Skeletal muscle tissue (tissue), 4 donors: ENCODE measurements around the gene SNRPA1. TPM values are rescaled to one million over a fixed set of nuclear protein-coding genes. Genes with fewer than 3 reads are reported as not detected.

ENCODE experiments used
- H3K27ac ChIP-seq: one replicate; pipeline ENCODE4 v1.7.0; 2013; ENCODE audit warnings: mild to moderate bottlenecking, low read depth, low read length, inconsistent platforms
- H3K27me3 ChIP-seq, 3 donors: one replicate each; pipeline ENCODE4 v1.7.0; 2013; ENCODE audit warnings: low read length in 3 of 3; ENCODE audit not compliant: control insufficient read depth in 3 of 3, insufficient read depth in 3 of 3
- H3K36me3 ChIP-seq, 3 donors: one replicate each; pipeline ENCODE4 v1.7.0; 2013; ENCODE audit warnings: low read length in 3 of 3; ENCODE audit not compliant: control insufficient read depth in 3 of 3, insufficient read depth in 3 of 3
- H3K4me1 ChIP-seq, 3 donors: one replicate each; pipeline ENCODE4 v1.7.0; 2013; ENCODE audit warnings: low read length in 3 of 3, mild to moderate bottlenecking in 3 of 3; ENCODE audit not compliant: control insufficient read depth in 3 of 3, insufficient read depth in 3 of 3
- H3K4me3 ChIP-seq, 3 donors: one replicate each; pipeline ENCODE4 v1.7.0; 2013; ENCODE audit warnings: low read length in 3 of 3
- H3K9ac ChIP-seq, 3 donors: one replicate each; pipeline ENCODE4 v1.7.0; 2013; ENCODE audit warnings: low read length in 3 of 3, mild to moderate bottlenecking in 3 of 3, moderate library complexity in 2 of 3, low read depth in 1 of 3
- H3K9me3 ChIP-seq, 3 donors: one replicate each; pipeline ENCODE4 v1.7.0; 2013; ENCODE audit warnings: low read length in 3 of 3; ENCODE audit not compliant: control insufficient read depth in 3 of 3
- total RNA-seq: library from RNA; depleted of rRNA; stranded (reverse); fragments of >200 nt; gene quantifications from one replicate; pipeline ENCODE4 v1.2.3, GENCODE V29; 2014
- donor health status: Osteomylitis.

SNRPA1 gene
- total RNA-seq, 1 donor from 2014 or later, result 14.1 TPM

GRCh38 chr15:101251830-101252820 is 42.9 kb downstream of the SNRPA1 start, which contains the start of gene CHSY1:
CHSY1 (minus strand) TSS chr15:101252048; CDS start chr15:101251456, 592 bp downstream.
- no peaks in the 10 kb centered on the region for H3K27me3 ChIP-seq
- peak within 1 kb of the TSS; percentile 82 to 90 (median 85) for H3K4me3 ChIP-seq
- peaks cover 30 to 35% (median 32%) of the 10 kb centered on the region in 3 donors for H3K4me1 ChIP-seq
- H3K9me3 ChIP-seq, result no peaks in the 10 kb centered on the region
- no peaks in the 10 kb centered on the region for H3K36me3 ChIP-seq
- H3K9ac ChIP-seq, result peak within 1 kb of the TSS; percentile 79 to 86 (median 83)
- H3K27ac ChIP-seq, result peak within 1 kb of the TSS; percentile 75

- no peaks in the 10 kb centered on the region for H3K9me3 ChIP-seq
- H3K36me3 ChIP-seq, result no peaks in the 10 kb centered on the region
- H3K9ac ChIP-seq, result peak overlapping the region; percentile 73 to 86 (median 83)
- H3K4me3 ChIP-seq, result peak overlapping the region; percentile 82 to 90 (median 85)
- peaks cover 33 to 39% (median 34%) of the 10 kb centered on the region in 3 donors for H3K4me1 ChIP-seq
- H3K27ac ChIP-seq, result peak overlapping the region; percentile 75
- H3K27me3 ChIP-seq, result no peaks in the 10 kb centered on the region
Observed at GRCh38 chr15:101250873-101251829, 43.9 kb downstream of the SNRPA1 start.

GRCh38 chr15:101250341-101250831 is 44.7 kb downstream of the SNRPA1 start:
- Histone ChIP-seq H3K9me3 (no peaks in the 10 kb centered on the region), H3K4me1 (peaks cover 33 to 42% (median 35%) of the 10 kb centered on the region in 3 donors), H3K36me3 (no peaks in the 10 kb centered on the region)

GRCh38 chr15:101248274-101248673 is 46.8 kb downstream of the SNRPA1 start:
- Histone ChIP-seq H3K27ac (no peak overlapping the region), H3K4me1 (peaks cover 45 to 60% (median 45%) of the 10 kb centered on the region in 3 donors), H3K4me3 (no peak overlapping the region), H3K27me3 (no peaks in the 10 kb centered on the region), H3K9ac (no peak overlapping the region), H3K9me3 (no peaks in the 10 kb centered on the region), H3K36me3 (no peaks in the 10 kb centered on the region)

More at GRCh38 chr15:101250341-101250831, 44.7 kb downstream of the SNRPA1 start:
- H3K27ac ChIP-seq, result peak overlapping the region; percentile 75
- H3K27me3 ChIP-seq, result no peaks in the 10 kb centered on the region
- peak overlapping the region; percentile 73 to 83 (median 77) for H3K9ac ChIP-seq
- H3K4me3 ChIP-seq, result peak overlapping the region; percentile 78 to 90 (median 85)

- Histone ChIP-seq H3K4me3 (no peak overlapping the region), H3K27ac (no peak overlapping the region), H3K36me3 (no peaks in the 10 kb centered on the region), H3K27me3 (no peaks in the 10 kb centered on the region), H3K9ac (no peak overlapping the region), H3K9me3 (no peaks in the 10 kb centered on the region), H3K4me1 (peaks cover 45 to 60% (median 49%) of the 10 kb centered on the region in 3 donors)
Observed at GRCh38 chr15:101246824-101247745, 48.0 kb downstream of the SNRPA1 start.

GRCh38 chr15:101246391-101246790 is 48.7 kb downstream of the SNRPA1 start:
- no peak overlapping the region for H3K9ac ChIP-seq
- peaks cover 47 to 64% (median 52%) of the 10 kb centered on the region in 3 donors for H3K4me1 ChIP-seq
- no peaks in the 10 kb centered on the region for H3K27me3 ChIP-seq
- H3K27ac ChIP-seq, result no peak overlapping the region
- no peak overlapping the region for H3K4me3 ChIP-seq
- H3K9me3 ChIP-seq, result no peaks in the 10 kb centered on the region
- H3K36me3 ChIP-seq, result no peaks in the 10 kb centered on the region

- H3K36me3 ChIP-seq, result no peaks in the 10 kb centered on the region
- peaks cover 42 to 62% (median 50%) of the 10 kb centered on the region in 3 donors for H3K4me1 ChIP-seq
- H3K4me3 ChIP-seq, result no peak overlapping the region
- H3K9ac ChIP-seq, result no peak overlapping the region
- no peaks in the 10 kb centered on the region for H3K27me3 ChIP-seq
- no peaks in the 10 kb centered on the region for H3K9me3 ChIP-seq
- H3K27ac ChIP-seq, result no peak overlapping the region
Observed at GRCh38 chr15:101244889-101245668, 50.0 kb downstream of the SNRPA1 start.

GRCh38 chr15:101244036-101244781 is 50.8 kb downstream of the SNRPA1 start:
- Histone ChIP-seq H3K36me3 (no peaks in the 10 kb centered on the region), H3K9me3 (no peaks in the 10 kb centered on the region), H3K27me3 (no peaks in the 10 kb centered on the region), H3K27ac (no peak overlapping the region), H3K4me1 (peaks cover 40 to 63% (median 48%) of the 10 kb centered on the region in 3 donors), H3K9ac (no peak overlapping the region), H3K4me3 (no peak overlapping the region)
